ENCODE data around the gene PVRIG.
"Not testable (repeated sequence)": the region's sequence is repeated elsewhere in the genome, so short reads cannot be mapped to it uniquely, and the experiment has no call there.

Gene PVRIG

GRCh38 chr7:100192969-100193368 is 26.8 kb upstream of the PVRIG start:
- no peak overlapping the region for H3K27ac ChIP-seq
- no peak for DNase-seq (ENCODE audit: low read depth, low spot score)

- no peak for DNase-seq (ENCODE audit: low read depth, low spot score)
- H3K27ac ChIP-seq = no peak overlapping the region
Observed at GRCh38 chr7:100195222-100195621, 24.5 kb upstream of the PVRIG start.

GRCh38 chr7:100195901-100196322 is 23.8 kb upstream of the PVRIG start:
- not testable (repeated sequence) for H3K27ac ChIP-seq; DNase-seq (ENCODE audit: low read depth, low spot score)

- DNase-seq (ENCODE audit: low read depth, low spot score) = no peak
- H3K27ac ChIP-seq = no peak overlapping the region
Observed at GRCh38 chr7:100198266-100198665, 21.5 kb upstream of the PVRIG start.

- no peak for DNase-seq (ENCODE audit: low read depth, low spot score)
- H3K27ac ChIP-seq = no peak overlapping the region
Observed at GRCh38 chr7:100200693-100201092, 19.1 kb upstream of the PVRIG start.

GRCh38 chr7:100204454-100204853 is 15.3 kb upstream of the PVRIG start:
- H3K27ac ChIP-seq = no peak overlapping the region
- DNase-seq (ENCODE audit: low read depth, low spot score) = no peak

GRCh38 chr7:100208911-100209408 is 10.8 kb upstream of the PVRIG start:
- H3K27ac ChIP-seq = no peak overlapping the region
- DNase-seq (ENCODE audit: low read depth, low spot score) = no peak

GRCh38 chr7:100209493-100209892 is 10.3 kb upstream of the PVRIG start:
- DNase-seq (ENCODE audit: low read depth, low spot score) = no peak
- H3K27ac ChIP-seq = no peak overlapping the region

- no peak for DNase-seq (ENCODE audit: low read depth, low spot score)
- no peak overlapping the region for H3K27ac ChIP-seq
Observed at GRCh38 chr7:100210805-100211204, 8.9 kb upstream of the PVRIG start.

GRCh38 chr7:100211342-100211780 is 8.4 kb upstream of the PVRIG start:
- no peak for DNase-seq (ENCODE audit: low read depth, low spot score)

GRCh38 chr7:100212631-100213286 is 7.0 kb upstream of the PVRIG start:
- no peak for DNase-seq (ENCODE audit: low read depth, low spot score)
- H3K27ac ChIP-seq = no peak overlapping the region

More at GRCh38 chr7:100211342-100211780, 8.4 kb upstream of the PVRIG start:
- no peak overlapping the region for H3K27ac ChIP-seq

GRCh38 chr7:100213672-100214071 is 6.1 kb upstream of the PVRIG start:
- no peak for DNase-seq (ENCODE audit: low read depth, low spot score)

GRCh38 chr7:100214356-100214755 is 5.4 kb upstream of the PVRIG start:
- not testable (repeated sequence) for H3K27ac ChIP-seq; DNase-seq (ENCODE audit: low read depth, low spot score)

More at GRCh38 chr7:100213672-100214071, 6.1 kb upstream of the PVRIG start:
- H3K27ac ChIP-seq = no peak overlapping the region

GRCh38 chr7:100215895-100216294 is 3.9 kb upstream of the PVRIG start:
- H3K27ac ChIP-seq = no peak overlapping the region
- DNase-seq (ENCODE audit: low read depth, low spot score) = no peak

- not testable (repeated sequence) for H3K27ac ChIP-seq; DNase-seq (ENCODE audit: low read depth, low spot score)
Observed at GRCh38 chr7:100217934-100218333, 1.8 kb upstream of the PVRIG start.

GRCh38 chr7:100219271-100219737 is 445 bp upstream of the PVRIG start:
- no peak overlapping the region for H3K27ac ChIP-seq
- no peak for DNase-seq (ENCODE audit: low read depth, low spot score)

- no peak overlapping the region for H3K27ac ChIP-seq
Observed at GRCh38 chr7:100220586-100221230, 959 bp downstream of the PVRIG start.

GRCh38 chr7:100221231-100221718 is 1.5 kb downstream of the PVRIG start:
- no peak overlapping the region for H3K27ac ChIP-seq

More at GRCh38 chr7:100220586-100221230, 959 bp downstream of the PVRIG start:
- no peak for DNase-seq (ENCODE audit: low read depth, low spot score)

GRCh38 chr7:100221767-100222444 is 2.2 kb downstream of the PVRIG start:
- DNase-seq (ENCODE audit: low read depth, low spot score) = no peak
- no peak overlapping the region for H3K27ac ChIP-seq

More at GRCh38 chr7:100221231-100221718, 1.5 kb downstream of the PVRIG start:
- no peak for DNase-seq (ENCODE audit: low read depth, low spot score)

- no peak for DNase-seq (ENCODE audit: low read depth, low spot score)
- no peak overlapping the region for H3K27ac ChIP-seq
Observed at GRCh38 chr7:100222445-100223132, 2.8 kb downstream of the PVRIG start.
